ENCODE data around the gene ACADM. TPM values are rescaled to one million over a fixed set of nuclear protein-coding genes. Genes with fewer than 3 reads are reported as not detected.
A peak's percentile ranks its signal among the peaks of the same experiment; 100 is the strongest.
"Not testable (repeated sequence)": the region's sequence is repeated elsewhere in the genome, so short reads cannot be mapped to it uniquely, and the experiment has no call there.

ACADM gene
- total RNA-seq (12.6 TPM), polyA plus RNA-seq (10 to 100 TPM; 37.8 to 56.8 (median 46.3) TPM)

- H3K36me3 Mint-ChIP-seq, result no peaks in the 10 kb centered on the region
- peaks cover 24 to 47% (median 35%) of the 10 kb centered on the region in 4 donors for H3K4me1 Mint-ChIP-seq
- peaks cover 3% of the 10 kb centered on the region for H3K27me3 Mint-ChIP-seq
- H3K9me3 Mint-ChIP-seq, result no peaks in the 10 kb centered on the region
- H3K4me3 ChIP-seq (ENCODE audit: low read depth, low read length), result peak within 1 kb of the TSS; percentile 91
- peak within 1 kb of the TSS; percentile 96 to 100 (median 98) for H3K4me3 Mint-ChIP-seq
- peaks cover 27% of the 10 kb centered on the region for H3K4me1 ChIP-seq (ENCODE audit: control insufficient read depth, insufficient read depth, low read length, poor library complexity, severe bottlenecking)
- peak within 1 kb of the TSS; percentile 73 for H3K27ac ChIP-seq (ENCODE audit: insufficient read depth, low read length, poor library complexity, severe bottlenecking)
- ATAC-seq (ENCODE audit: low read depth in 2 of 2) (peak; percentile 94 to 96), DNase-seq (peak; percentile 71 to 90 (median 77))
- H3K9me3 ChIP-seq (ENCODE audit: control insufficient read depth in 2 of 2, low read length in 2 of 2), result no peaks in the 10 kb centered on the region
- no peaks in the 10 kb centered on the region for H3K27me3 ChIP-seq (ENCODE audit: control insufficient read depth, insufficient read depth, low read length)
- peak within 1 kb of the TSS; percentile 92 to 99 (median 98) for H3K27ac Mint-ChIP-seq
- H3K36me3 ChIP-seq (ENCODE audit: control insufficient read depth, insufficient read depth, low read length), result no peaks in the 10 kb centered on the region
These were observed at the start of gene ACADM for GRCh38 chr1:75724472-75725022. TSS of gene ACADM (plus strand) at chr1:75724709. CDS start at chr1:75724788, 79 bp downstream.

GRCh38 chr1:75677443-75677842 is 47.1 kb upstream of the ACADM start:
- Histone ChIP-seq H3K27ac (ENCODE audit: insufficient read depth, low read length, poor library complexity, severe bottlenecking) (no peak overlapping the region), H3K36me3 (ENCODE audit: control insufficient read depth, insufficient read depth, low read length) (no peaks in the 10 kb centered on the region), H3K4me1 (ENCODE audit: control insufficient read depth, insufficient read depth, low read length, poor library complexity, severe bottlenecking) (no peaks in the 10 kb centered on the region), H3K9me3 (ENCODE audit: control insufficient read depth in 2 of 2, low read length in 2 of 2) (no peaks in the 10 kb centered on the region), H3K27me3 (ENCODE audit: control insufficient read depth, insufficient read depth, low read length) (no peaks in the 10 kb centered on the region), H3K4me3 (ENCODE audit: low read depth, low read length) (no peak overlapping the region)
- peaks cover 0 to 9% (median 0%) of the 10 kb centered on the region in 7 donors for H3K9me3 Mint-ChIP-seq
- peak overlapping the region in 1 of 3 donors; percentile 72 for H3K27ac Mint-ChIP-seq
- H3K36me3 Mint-ChIP-seq, result no peaks in the 10 kb centered on the region
- H3K27me3 Mint-ChIP-seq, result peaks cover 6% of the 10 kb centered on the region
- no peak for DNase-seq
- no peaks in the 10 kb centered on the region for H3K4me1 Mint-ChIP-seq
- ATAC-seq (ENCODE audit: low read depth in 2 of 2), result no peak
- no peak overlapping the region for H3K4me3 Mint-ChIP-seq

GRCh38 chr1:75677964-75678363 is 46.5 kb upstream of the ACADM start:
- H3K4me3 Mint-ChIP-seq; H3K36me3 Mint-ChIP-seq; H3K4me1 Mint-ChIP-seq; H3K9me3 Mint-ChIP-seq; H3K27ac ChIP-seq (ENCODE audit: insufficient read depth, low read length, poor library complexity, severe bottlenecking); DNase-seq; H3K4me3 ChIP-seq (ENCODE audit: low read depth, low read length); H3K36me3 ChIP-seq (ENCODE audit: control insufficient read depth, insufficient read depth, low read length); H3K27me3 Mint-ChIP-seq; H3K27me3 ChIP-seq (ENCODE audit: control insufficient read depth, insufficient read depth, low read length); H3K27ac Mint-ChIP-seq; H3K9me3 ChIP-seq (ENCODE audit: control insufficient read depth in 2 of 2, low read length in 2 of 2); H3K4me1 ChIP-seq (ENCODE audit: control insufficient read depth, insufficient read depth, low read length, poor library complexity, severe bottlenecking); ATAC-seq (ENCODE audit: low read depth in 2 of 2): not testable (repeated sequence)

- DNase-seq, result no peak
- Mint-ChIP-seq H3K9me3 (peaks cover 0 to 5% (median 0%) of the 10 kb centered on the region in 7 donors), H3K36me3 (no peaks in the 10 kb centered on the region), H3K27me3 (peaks cover 14% of the 10 kb centered on the region), H3K4me1 (no peaks in the 10 kb centered on the region), H3K4me3 (no peak overlapping the region), H3K27ac (no peak overlapping the region)
- Histone ChIP-seq H3K27me3 (ENCODE audit: control insufficient read depth, insufficient read depth, low read length) (peaks cover 1% of the 10 kb centered on the region), H3K36me3 (ENCODE audit: control insufficient read depth, insufficient read depth, low read length) (no peaks in the 10 kb centered on the region), H3K27ac (ENCODE audit: insufficient read depth, low read length, poor library complexity, severe bottlenecking) (no peak overlapping the region), H3K9me3 (ENCODE audit: control insufficient read depth in 2 of 2, low read length in 2 of 2) (no peaks in the 10 kb centered on the region), H3K4me3 (ENCODE audit: low read depth, low read length) (no peak overlapping the region), H3K4me1 (ENCODE audit: control insufficient read depth, insufficient read depth, low read length, poor library complexity, severe bottlenecking) (no peaks in the 10 kb centered on the region)
- ATAC-seq (ENCODE audit: low read depth in 2 of 2), result no peak
These were observed 34.0 kb upstream of the ACADM start for GRCh38 chr1:75690547-75690946.

- DNase-seq, result no peak
- H3K36me3 ChIP-seq (ENCODE audit: control insufficient read depth, insufficient read depth, low read length), result no peaks in the 10 kb centered on the region
- no peak overlapping the region for H3K4me3 ChIP-seq (ENCODE audit: low read depth, low read length)
- no peak for ATAC-seq (ENCODE audit: low read depth in 2 of 2)
- no peaks in the 10 kb centered on the region for H3K36me3 Mint-ChIP-seq
- no peaks in the 10 kb centered on the region for H3K4me1 Mint-ChIP-seq
- peaks cover 13% of the 10 kb centered on the region for H3K27me3 Mint-ChIP-seq
- H3K4me3 Mint-ChIP-seq, result no peak overlapping the region
- H3K9me3 ChIP-seq (ENCODE audit: control insufficient read depth in 2 of 2, low read length in 2 of 2), result no peaks in the 10 kb centered on the region
- no peak overlapping the region for H3K27ac ChIP-seq (ENCODE audit: insufficient read depth, low read length, poor library complexity, severe bottlenecking)
- H3K4me1 ChIP-seq (ENCODE audit: control insufficient read depth, insufficient read depth, low read length, poor library complexity, severe bottlenecking), result no peaks in the 10 kb centered on the region
- H3K27me3 ChIP-seq (ENCODE audit: control insufficient read depth, insufficient read depth, low read length), result peaks cover 1% of the 10 kb centered on the region
- no peak overlapping the region for H3K27ac Mint-ChIP-seq
- H3K9me3 Mint-ChIP-seq, result peaks cover 0 to 4% (median 0%) of the 10 kb centered on the region in 7 donors
These were observed 31.0 kb upstream of the ACADM start for GRCh38 chr1:75693551-75693950.

GRCh38 chr1:75696000-75696399 is 28.5 kb upstream of the ACADM start:
- Mint-ChIP-seq H3K9me3 (peaks cover 0 to 7% (median 0%) of the 10 kb centered on the region in 7 donors), H3K4me1 (no peaks in the 10 kb centered on the region), H3K4me3 (no peak overlapping the region), H3K36me3 (no peaks in the 10 kb centered on the region), H3K27me3 (peaks cover 17% of the 10 kb centered on the region), H3K27ac (no peak overlapping the region)
- no peaks in the 10 kb centered on the region for H3K4me1 ChIP-seq (ENCODE audit: control insufficient read depth, insufficient read depth, low read length, poor library complexity, severe bottlenecking)
- H3K4me3 ChIP-seq (ENCODE audit: low read depth, low read length), result no peak overlapping the region
- no peak overlapping the region for H3K27ac ChIP-seq (ENCODE audit: insufficient read depth, low read length, poor library complexity, severe bottlenecking)
- peaks cover 1% of the 10 kb centered on the region for H3K27me3 ChIP-seq (ENCODE audit: control insufficient read depth, insufficient read depth, low read length)
- H3K36me3 ChIP-seq (ENCODE audit: control insufficient read depth, insufficient read depth, low read length), result no peaks in the 10 kb centered on the region
- ATAC-seq (ENCODE audit: low read depth in 2 of 2), result no peak
- no peak for DNase-seq
- no peaks in the 10 kb centered on the region for H3K9me3 ChIP-seq (ENCODE audit: control insufficient read depth in 2 of 2, low read length in 2 of 2)

GRCh38 chr1:75707191-75707590 is 17.3 kb upstream of the ACADM start:
- H3K27me3 Mint-ChIP-seq, result peaks cover 13% of the 10 kb centered on the region
- H3K27ac Mint-ChIP-seq, result no peak overlapping the region
- DNase-seq (no peak), ATAC-seq (ENCODE audit: low read depth in 2 of 2) (no peak)
- Histone ChIP-seq H3K4me1 (ENCODE audit: control insufficient read depth, insufficient read depth, low read length, poor library complexity, severe bottlenecking) (no peaks in the 10 kb centered on the region), H3K27ac (ENCODE audit: insufficient read depth, low read length, poor library complexity, severe bottlenecking) (no peak overlapping the region), H3K4me3 (ENCODE audit: low read depth, low read length) (no peak overlapping the region), H3K36me3 (ENCODE audit: control insufficient read depth, insufficient read depth, low read length) (no peaks in the 10 kb centered on the region), H3K27me3 (ENCODE audit: control insufficient read depth, insufficient read depth, low read length) (peaks cover 6% of the 10 kb centered on the region), H3K9me3 (ENCODE audit: control insufficient read depth in 2 of 2, low read length in 2 of 2) (no peaks in the 10 kb centered on the region)
- no peaks in the 10 kb centered on the region for H3K4me1 Mint-ChIP-seq
- no peak overlapping the region for H3K4me3 Mint-ChIP-seq
- H3K36me3 Mint-ChIP-seq, result no peaks in the 10 kb centered on the region
- peaks cover 0 to 2% (median 0%) of the 10 kb centered on the region in 7 donors for H3K9me3 Mint-ChIP-seq

GRCh38 chr1:75708910-75709309 is 15.6 kb upstream of the ACADM start:
- Histone ChIP-seq H3K4me1 (ENCODE audit: control insufficient read depth, insufficient read depth, low read length, poor library complexity, severe bottlenecking) (no peaks in the 10 kb centered on the region), H3K27ac (ENCODE audit: insufficient read depth, low read length, poor library complexity, severe bottlenecking) (no peak overlapping the region), H3K4me3 (ENCODE audit: low read depth, low read length) (no peak overlapping the region), H3K27me3 (ENCODE audit: control insufficient read depth, insufficient read depth, low read length) (peaks cover 6% of the 10 kb centered on the region), H3K36me3 (ENCODE audit: control insufficient read depth, insufficient read depth, low read length) (no peaks in the 10 kb centered on the region), H3K9me3 (ENCODE audit: control insufficient read depth in 2 of 2, low read length in 2 of 2) (no peaks in the 10 kb centered on the region)
- Mint-ChIP-seq H3K27ac (no peak overlapping the region), H3K36me3 (no peaks in the 10 kb centered on the region), H3K4me1 (no peaks in the 10 kb centered on the region), H3K9me3 (peaks cover 0 to 4% (median 0%) of the 10 kb centered on the region in 7 donors), H3K27me3 (peaks cover 24% of the 10 kb centered on the region), H3K4me3 (no peak overlapping the region)
- no peak for DNase-seq
- no peak for ATAC-seq (ENCODE audit: low read depth in 2 of 2)
